IgD-negative memory B cell (primary cell): Measurements from ENCODE around the gene C2CD4A. TPM values are rescaled to one million over a fixed set of nuclear protein-coding genes. Genes with fewer than 3 reads are reported as not detected.

ENCODE experiments used
- polyA plus RNA-seq: library from polyadenylated mRNA; unstranded; fragments of 300-500 nt; fragmentation: Illumina TruSeq; gene quantifications from one replicate; pipeline ENCODE4 v1.2.3, GENCODE V29; 2021

Gene C2CD4A
- polyA plus RNA-seq, 1 donor from 2014 or later: not detected

Other genes with a start within 250 kb of the C2CD4A start
- gene VPS13C, start 6.5 kb upstream of the C2CD4A start, polyA plus RNA-seq: 17.2 TPM
- not detected for gene C2CD4B, start 98.3 kb downstream of the C2CD4A start, polyA plus RNA-seq